HCT116 (cell line): ENCODE data around the gene EVX2.

ENCODE experiments used
- CTCF ChIP-seq, 3 experiments: fragments of 200-600 bp in 1 of 3; sonication (generic) in 1 of 3; IDR thresholded peaks in 2 of 3; conservative IDR thresholded peaks in 1 of 3; 2 replicates each; pipeline ENCODE4 v1.5.1; 2012 to 2017; ENCODE audit warnings: low read depth in 2 of 3, low read length in 2 of 3, antibody characterized with exemption in 1 of 3, borderline replicate concordance in 1 of 3, control low read depth in 1 of 3, mild to moderate bottlenecking in 1 of 3, mixed read lengths in 1 of 3, mixed run types in 1 of 3, moderate library complexity in 1 of 3; ENCODE audit not compliant: insufficient read depth in 1 of 3
- EZH2 ChIP-seq: fragments of 200-600 bp; sonication (generic); IDR thresholded peaks from 2 replicates; pipeline ENCODE4 v1.6.1; 2017; ENCODE audit warnings: antibody characterized with exemption, mixed run types
- JUND ChIP-seq: IDR thresholded peaks from 2 replicates; pipeline ENCODE4 v1.6.1; 2012
- POLR2A ChIP-seq: IDR thresholded peaks from 2 replicates; pipeline ENCODE4 v1.7.0; 2011; ENCODE audit warnings: borderline replicate concordance; ENCODE audit not compliant: insufficient read depth, insufficient read length; ENCODE audit errors: extremely low read depth
- POLR2AphosphoS5 ChIP-seq: IDR thresholded peaks from 2 replicates; pipeline ENCODE4 v1.6.1; 2011; ENCODE audit warnings: mild to moderate bottlenecking, low read depth, low read length, moderate library complexity
- REST ChIP-seq: IDR thresholded peaks from 2 replicates; pipeline ENCODE4 v1.6.1; 2012; ENCODE audit warnings: low read depth
- SIN3A ChIP-seq: IDR thresholded peaks from 2 replicates; pipeline ENCODE4 v1.6.1; 2012; ENCODE audit warnings: low read depth
- YY1 ChIP-seq: IDR thresholded peaks from 2 replicates; pipeline ENCODE4 v1.6.1; 2011; ENCODE audit warnings: low read length, low read depth, moderate library complexity, mild to moderate bottlenecking; ENCODE audit not compliant: insufficient replicate concordance; ENCODE audit errors: extremely low read depth
- ZBTB33 ChIP-seq: IDR thresholded peaks from 2 replicates; pipeline ENCODE4 v1.6.1; 2011; ENCODE audit warnings: mild to moderate bottlenecking, low read length, moderate library complexity; ENCODE audit not compliant: insufficient replicate concordance; ENCODE audit errors: extremely low read depth

GRCh38 chr2:176128982-176129796 lies 45.4 kb upstream of the EVX2 start, which contains the start of gene HOXD8:
- no peak for TF ChIP-seq POLR2A
- no peak for TF ChIP-seq EZH2
- TF ChIP-seq CTCF (IDR thresholded peaks at IDR 0.05 in 2 of 3, conservative IDR thresholded peaks at IDR 0.05 in 1 of 3; ENCODE audit: borderline replicate concordance in 1 of 3, insufficient read depth in 1 of 3, low read depth in 2 of 3, low read length in 2 of 3), result no peak
- peak; percentile 84 for TF ChIP-seq SIN3A
- peak; percentile 66 for TF ChIP-seq YY1
- no peak for TF ChIP-seq REST
- no peak; the same call in 1 of the 2 replicates for TF ChIP-seq JUND
- TF ChIP-seq ZBTB33, result no peak
- peak; percentile 54 for TF ChIP-seq POLR2AphosphoS5
